COLO829 (cell line): ENCODE data around the gene TNIK.

Source experiments
- DNase-seq: peaks from one replicate; pipeline ENCODE4 v3.0.0; 2012; ENCODE audit warnings: low spot score

Gene TNIK

DNA sequence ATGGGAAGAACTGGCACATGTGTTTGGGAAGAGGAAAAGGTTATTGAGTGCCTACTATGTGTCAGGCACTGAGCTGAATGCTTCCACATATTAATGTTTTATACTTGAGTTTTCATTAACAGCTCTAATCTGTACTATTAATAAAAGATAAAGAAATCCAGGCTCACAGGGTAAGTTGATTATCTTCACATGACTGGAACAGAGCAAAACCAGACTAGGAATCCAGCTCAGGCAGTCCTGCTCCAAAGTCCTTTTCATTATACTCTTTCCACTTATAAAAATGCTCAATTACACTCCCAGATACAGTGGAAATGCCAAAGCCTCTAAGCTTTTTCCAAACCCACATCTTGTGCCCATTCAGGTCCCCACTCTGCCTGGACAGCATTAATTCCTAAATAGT, 97.6 kb downstream of the TNIK start:
- DNase-seq = no peak

GRCh38 chr3:171358881-171359198, 101.4 kb downstream of the TNIK start:
- DNase-seq = no peak

DNA sequence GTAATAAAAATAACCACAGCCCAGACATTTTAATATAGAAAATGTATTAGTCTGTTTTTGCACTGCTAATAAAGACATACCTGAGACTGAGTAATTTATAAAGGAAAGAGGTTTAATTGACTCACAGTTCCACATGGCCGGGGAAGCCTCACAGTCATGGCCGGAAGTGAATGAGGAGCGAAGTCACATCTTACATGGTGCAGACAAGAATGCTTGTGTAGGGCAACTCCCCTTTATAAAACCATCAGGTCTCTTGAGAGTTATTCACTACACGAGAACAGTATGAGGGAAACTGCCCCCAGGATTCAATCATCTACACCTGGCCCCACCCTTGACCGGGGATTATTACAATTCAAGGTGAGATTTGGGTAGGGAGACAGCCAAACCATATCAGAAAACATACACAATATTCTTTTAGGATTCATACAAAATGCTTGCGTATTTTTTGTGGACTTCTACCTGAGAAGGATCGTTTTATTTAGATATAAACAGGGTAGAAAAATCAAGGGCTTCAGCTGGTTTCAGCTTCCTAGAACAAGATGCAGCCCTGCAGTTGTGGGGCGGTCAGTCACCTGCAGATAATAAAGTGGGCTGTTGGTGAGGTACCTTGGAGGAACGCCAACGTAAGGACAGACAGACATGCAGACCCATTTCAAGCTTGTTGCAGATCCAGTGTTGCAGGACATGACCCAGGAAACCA, 101.9 kb downstream of the TNIK start:
- DNase-seq = no peak

GRCh38 chr3:171357721-171358120, 102.5 kb downstream of the TNIK start:
- no peak for DNase-seq

DNA sequence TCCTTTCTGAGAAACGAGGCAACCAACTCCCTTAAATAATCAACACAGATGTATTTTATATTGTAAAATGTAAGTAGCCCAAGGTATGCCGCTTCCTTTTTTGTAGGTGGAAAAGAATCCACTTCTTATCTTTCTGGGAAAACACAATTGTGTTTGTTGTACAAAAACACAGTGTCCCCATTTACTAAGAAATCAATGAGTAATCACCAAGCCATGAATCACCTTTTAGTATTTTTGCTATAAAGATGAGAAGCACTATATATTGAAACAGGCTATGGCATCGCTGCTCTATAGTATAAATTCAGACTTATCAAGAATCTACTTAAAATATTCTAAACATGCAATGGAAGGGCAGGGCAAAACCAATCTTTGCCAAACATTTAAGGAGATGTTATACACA, 104.0 kb downstream of the TNIK start:
- no peak for DNase-seq

- DNase-seq = peak; percentile 50
Measured at GRCh38 chr3:171354706-171355582, 105.3 kb downstream of the TNIK start.

GRCh38 chr3:171354049-171354705, 106.0 kb downstream of the TNIK start:
- DNase-seq = no peak

DNA sequence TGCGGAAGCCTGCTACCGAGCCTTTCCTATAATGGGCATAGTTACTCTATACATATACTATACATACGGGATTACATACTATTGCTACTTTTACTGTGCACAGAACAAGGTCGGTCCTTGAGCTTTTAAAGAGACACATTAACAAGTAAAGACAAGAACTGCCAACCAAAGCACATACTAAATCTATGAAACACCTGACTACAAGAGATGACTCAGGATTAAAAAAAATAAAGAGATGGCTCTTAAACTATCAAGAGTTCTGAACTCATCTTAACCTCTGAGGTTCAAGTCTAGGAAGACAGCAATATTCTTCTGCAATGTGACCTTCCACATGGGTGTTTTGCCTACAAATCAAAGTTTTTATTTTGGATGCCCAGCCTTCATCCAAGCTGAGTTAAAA, 106.8 kb downstream of the TNIK start:
- DNase-seq = no peak

DNA sequence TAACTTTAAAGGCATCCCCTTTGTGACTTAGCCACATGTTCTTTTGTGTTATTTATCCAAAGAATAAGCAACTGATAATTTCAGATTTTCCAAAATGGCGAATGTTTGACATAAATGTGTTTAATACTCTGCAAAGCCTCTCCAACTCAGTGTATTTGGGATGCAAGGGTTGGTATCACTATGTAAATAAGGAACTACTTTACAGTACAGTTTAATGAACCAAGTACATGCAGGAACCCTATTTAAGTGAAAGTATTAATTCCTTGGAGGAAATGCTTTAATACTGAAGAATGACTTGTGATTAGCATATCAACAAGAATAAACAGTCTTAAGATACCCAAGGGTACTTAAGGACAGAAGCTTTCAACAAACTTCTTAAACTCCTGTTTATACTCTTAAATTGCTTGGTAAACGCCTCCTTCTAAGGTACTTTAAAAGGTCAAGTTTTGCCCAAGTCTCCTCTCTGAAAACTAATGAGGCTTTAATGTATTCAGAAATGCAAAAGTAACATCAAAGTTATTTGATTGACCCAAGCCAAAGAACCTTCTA, 107.7 kb downstream of the TNIK start:
- no peak for DNase-seq

DNA sequence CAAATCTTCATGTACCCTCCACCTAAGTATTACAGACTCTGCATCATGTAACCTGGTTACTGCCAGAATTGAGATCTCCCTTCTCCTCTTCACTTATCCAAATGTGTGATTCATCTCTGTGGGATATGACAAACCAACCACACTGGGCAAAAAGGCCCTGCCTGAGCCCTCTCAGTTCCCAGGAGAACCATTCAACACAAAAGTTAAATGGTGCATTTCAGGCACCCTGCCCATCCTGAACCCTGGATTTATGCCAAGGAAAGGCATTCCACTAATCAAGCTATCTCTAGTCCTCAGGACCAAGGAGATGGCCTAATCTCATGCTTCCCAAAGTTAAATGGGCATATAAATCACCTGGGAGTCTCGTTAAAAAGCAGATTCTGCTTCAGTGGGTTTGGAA, 108.5 kb downstream of the TNIK start:
- peak; percentile 80 for DNase-seq

DNA sequence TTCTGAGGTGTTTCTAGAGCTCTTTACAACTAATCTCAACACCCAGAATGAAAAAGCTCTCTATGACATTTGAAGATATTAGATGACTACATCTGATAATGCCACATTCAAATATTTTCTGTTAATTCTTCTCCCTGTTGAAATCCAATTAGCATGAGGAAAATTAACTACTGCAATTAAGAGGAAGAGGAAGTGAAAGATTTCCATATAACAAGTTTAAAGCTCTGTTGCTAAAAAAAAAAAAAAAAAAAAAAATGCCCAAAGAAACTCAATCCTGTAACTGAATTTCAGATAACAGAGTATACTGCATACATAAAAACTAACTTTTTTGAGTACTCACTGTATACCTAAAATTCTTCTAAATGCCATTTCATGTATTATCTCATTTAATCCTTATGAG, 109.8 kb downstream of the TNIK start:
- DNase-seq = no peak

DNA sequence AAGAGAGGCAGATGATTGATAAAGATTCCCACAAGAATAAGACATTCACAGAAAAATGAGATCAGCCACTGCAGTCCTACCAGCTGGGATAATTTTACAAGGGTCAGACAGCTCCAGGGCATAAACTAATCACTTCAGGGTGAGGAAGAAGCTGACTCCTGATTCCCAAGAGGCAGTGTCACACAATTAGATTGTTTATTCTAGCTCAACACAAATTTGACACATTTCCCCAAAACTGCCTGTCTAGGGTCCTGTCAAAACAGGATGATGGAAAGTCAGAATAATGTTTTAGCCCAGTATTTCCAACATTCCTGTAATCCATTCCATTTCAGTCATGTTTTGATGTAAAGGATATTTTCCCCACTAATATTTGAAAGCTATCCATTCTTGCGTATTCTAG, 110.8 kb downstream of the TNIK start:
- peak; percentile 57 for DNase-seq

GRCh38 chr3:171348121-171348520, 112.1 kb downstream of the TNIK start:
- no peak for DNase-seq

- DNase-seq = no peak
Measured at GRCh38 chr3:171347301-171348039, 112.7 kb downstream of the TNIK start.

GRCh38 chr3:171346582-171347300, 113.5 kb downstream of the TNIK start:
- DNase-seq = no peak

- DNase-seq = no peak
Measured at GRCh38 chr3:171346019-171346418, 114.2 kb downstream of the TNIK start.

DNA sequence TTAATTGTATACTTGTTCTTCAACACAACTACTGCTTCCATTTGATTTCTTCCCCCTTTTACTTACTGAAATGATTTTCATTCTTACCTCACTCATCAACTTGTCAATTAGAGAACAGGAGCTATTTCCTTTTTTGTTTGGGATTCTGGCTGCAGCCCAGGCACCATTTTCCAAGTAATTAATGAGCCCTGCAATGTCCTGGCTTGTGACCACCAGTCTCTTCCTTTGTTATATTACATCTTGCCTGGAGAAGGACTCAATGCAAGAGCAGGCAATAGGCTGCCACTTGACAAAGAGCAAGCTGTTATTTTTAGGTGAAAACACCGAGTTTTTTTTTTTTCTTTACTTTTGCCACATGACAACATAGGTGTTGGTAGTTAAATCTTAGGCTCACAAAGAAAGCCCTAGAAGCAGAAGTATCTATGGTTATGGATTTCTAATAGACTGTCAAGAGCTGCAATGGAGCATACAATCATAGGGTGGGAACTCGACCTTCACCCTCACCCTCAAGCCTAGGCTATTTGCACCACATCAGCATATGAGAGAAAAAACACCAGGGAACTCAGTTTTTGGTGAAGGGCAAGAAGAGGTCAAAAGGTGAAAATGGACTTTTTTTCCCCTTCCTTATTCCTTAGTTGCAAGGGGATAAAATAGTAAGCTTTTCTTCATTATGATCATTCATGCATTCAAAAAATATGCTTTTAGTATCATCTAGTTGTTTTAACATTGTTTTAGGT, 114.9 kb downstream of the TNIK start:
- no peak for DNase-seq

DNA sequence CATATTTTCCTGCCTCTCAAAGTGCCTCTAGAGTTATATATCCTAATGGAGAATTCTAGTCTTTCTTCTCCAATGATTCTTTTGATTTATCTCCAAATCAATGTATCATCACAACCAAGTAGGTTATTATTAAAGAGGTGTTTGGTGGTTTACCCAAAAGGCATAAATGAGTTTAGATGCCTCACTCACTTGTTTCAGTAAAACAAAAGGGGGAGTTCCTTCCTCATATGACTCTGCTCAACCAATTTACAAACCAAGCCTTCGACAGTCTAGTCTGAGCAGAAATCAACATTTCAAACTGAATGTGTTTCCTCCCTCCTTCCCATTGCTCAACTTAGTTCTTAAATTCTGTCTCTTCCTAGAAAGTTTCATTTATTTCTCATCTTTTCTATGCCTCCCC, 116.5 kb downstream of the TNIK start:
- no peak for DNase-seq

DNA sequence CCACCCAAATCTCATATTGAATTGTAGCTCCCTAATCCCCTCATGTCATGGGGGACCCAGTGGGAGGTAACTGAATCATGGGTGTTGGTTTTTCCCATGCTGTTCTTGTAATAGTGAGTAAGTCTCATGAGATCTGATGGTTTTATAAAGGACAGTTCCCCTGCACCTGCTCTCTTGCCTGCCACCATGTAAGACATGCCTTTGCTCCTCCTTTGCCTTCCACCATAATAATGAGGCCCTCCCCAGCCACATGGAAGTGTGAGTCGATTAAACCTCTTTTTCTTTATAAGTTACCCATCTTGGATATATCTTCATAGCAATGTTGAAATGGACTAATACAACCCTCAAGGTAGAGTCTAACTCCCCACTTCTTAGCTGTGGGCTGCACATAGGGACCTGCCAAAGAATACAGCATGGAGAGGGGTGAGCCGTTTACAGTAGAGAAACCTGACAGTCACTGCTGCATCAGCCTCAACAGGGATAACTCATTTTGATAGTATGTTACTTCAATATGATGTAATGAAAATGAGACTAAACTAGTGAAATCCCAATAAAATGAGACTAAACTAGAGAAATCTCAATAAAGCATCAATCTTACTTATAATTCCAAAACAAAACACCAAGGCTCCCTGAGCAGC, 117.3 kb downstream of the TNIK start:
- DNase-seq = no peak

GRCh38 chr3:171342200-171342599, 118.0 kb downstream of the TNIK start:
- DNase-seq = no peak
